GM18867 (cell line): ENCODE measurements around the gene AFAP1L2.

Experiments used
- ATAC-seq: cut with Tn5 transposase; IDR thresholded peaks from one replicate; pipeline ENCODE4 v1.9.1; 2021; ENCODE audit warnings: mild to moderate bottlenecking, moderate library complexity; ENCODE audit not compliant: unreplicated experiment

AFAP1L2 gene

GRCh38 chr10:114295393-114295792, 108.9 kb downstream of the AFAP1L2 start:
- ATAC-seq: no peak

GRCh38 chr10:114294549-114294948, 109.8 kb downstream of the AFAP1L2 start:
- no peak for ATAC-seq

GRCh38 chr10:114293075-114293474, 111.2 kb downstream of the AFAP1L2 start:
- ATAC-seq: no peak

GRCh38 chr10:114291516-114291915, 112.8 kb downstream of the AFAP1L2 start:
- no peak for ATAC-seq

- no peak for ATAC-seq
Observed at GRCh38 chr10:114291076-114291475, 113.2 kb downstream of the AFAP1L2 start.

GRCh38 chr10:114290038-114290437, 114.3 kb downstream of the AFAP1L2 start:
- no peak for ATAC-seq

- no peak for ATAC-seq
Observed at GRCh38 chr10:114289096-114289436, 115.2 kb downstream of the AFAP1L2 start.

GRCh38 chr10:114288424-114289095, 115.7 kb downstream of the AFAP1L2 start:
- no peak for ATAC-seq

- no peak for ATAC-seq
Observed at GRCh38 chr10:114286921-114287320, 117.4 kb downstream of the AFAP1L2 start.

GRCh38 chr10:114285961-114286441, 118.3 kb downstream of the AFAP1L2 start:
- ATAC-seq: no peak

GRCh38 chr10:114284346-114285071, 119.8 kb downstream of the AFAP1L2 start:
- no peak for ATAC-seq

GRCh38 chr10:114283535-114284234, 120.6 kb downstream of the AFAP1L2 start:
- ATAC-seq: no peak

GRCh38 chr10:114283091-114283490, 121.2 kb downstream of the AFAP1L2 start:
- ATAC-seq: no peak

- no peak for ATAC-seq
Observed at GRCh38 chr10:114282526-114282925, 121.8 kb downstream of the AFAP1L2 start.

GRCh38 chr10:114281461-114281860, 122.8 kb downstream of the AFAP1L2 start:
- ATAC-seq: no peak

- no peak for ATAC-seq
Observed at GRCh38 chr10:114281006-114281405, 123.3 kb downstream of the AFAP1L2 start.

GRCh38 chr10:114279901-114280644, 124.2 kb downstream of the AFAP1L2 start:
- no peak for ATAC-seq

- ATAC-seq: no peak
Observed at GRCh38 chr10:114279289-114279688, 125.0 kb downstream of the AFAP1L2 start.

GRCh38 chr10:114278884-114279191, 125.5 kb downstream of the AFAP1L2 start:
- ATAC-seq: no peak

- no peak for ATAC-seq
Observed at GRCh38 chr10:114278140-114278883, 126.0 kb downstream of the AFAP1L2 start.

- no peak for ATAC-seq
Observed at GRCh38 chr10:114276671-114277070, 127.6 kb downstream of the AFAP1L2 start.
